ENCODE results near the gene TMEM72. TPM values are rescaled to one million over a fixed set of nuclear protein-coding genes. Genes with fewer than 3 reads are reported as not detected.

TMEM72 gene
- total RNA-seq, 1 experiment from 2014 or later, result not detected

DNA sequence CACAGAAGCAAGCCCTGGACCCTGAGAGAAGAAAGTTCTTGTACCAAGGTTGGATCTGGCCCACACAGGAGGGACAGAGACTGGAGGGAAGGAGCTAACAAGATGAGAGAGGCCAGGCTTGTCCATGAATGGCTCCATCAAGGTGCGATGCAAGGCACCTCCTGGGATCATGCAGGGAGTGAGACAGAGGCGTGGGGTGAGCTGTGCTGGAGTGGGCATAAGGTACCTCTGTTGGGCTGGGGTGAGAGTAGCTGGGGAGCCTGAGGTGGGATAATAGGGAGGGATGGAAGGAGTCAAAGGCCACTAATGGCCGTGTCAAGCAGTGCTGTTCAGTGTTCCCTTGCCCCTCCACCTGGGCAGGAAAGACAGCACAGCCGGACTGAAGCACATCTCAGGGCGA, 9.9 kb downstream of the TMEM72 start:
- no peaks in the 10 kb centered on the region for H3K79me2 ChIP-seq (ENCODE audit: insufficient read depth, low read length)
- ATAC-seq, result no peak
- H3K4me2 ChIP-seq (ENCODE audit: low read length), result no peak overlapping the region
- POLR2A ChIA-PET, result no interaction called here
- no peak for DNase-seq (ENCODE audit: low read depth, low spot score)
- RAD21 ChIA-PET (ENCODE audit: low non-redundant PET in 1 of 2, low total read pairs in 2 of 2, uncharacterized antibody in 2 of 2, unreplicated experiment in 2 of 2), result no interaction called here
- BruUV-seq (replicated peaks), result no TSS peak
- CTCF ChIA-PET, result no interaction called here
- TF ChIP-seq, protein P1, sequence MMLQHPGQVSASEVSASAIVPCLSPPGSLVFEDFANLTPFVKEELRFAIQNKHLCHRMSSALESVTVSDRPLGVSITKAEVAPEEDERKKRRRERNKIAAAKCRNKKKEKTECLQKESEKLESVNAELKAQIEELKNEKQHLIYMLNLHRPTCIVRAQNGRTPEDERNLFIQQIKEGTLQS (IDR thresholded peaks at IDR 0.05), result no peak
- TF ChIP-seq, protein P2, sequence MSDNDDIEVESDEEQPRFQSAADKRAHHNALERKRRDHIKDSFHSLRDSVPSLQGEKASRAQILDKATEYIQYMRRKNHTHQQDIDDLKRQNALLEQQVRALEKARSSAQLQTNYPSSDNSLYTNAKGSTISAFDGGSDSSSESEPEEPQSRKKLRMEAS (IDR thresholded peaks at IDR 0.05), result no peak
- no peak for TF ChIP-seq JUND (IDR thresholded peaks at IDR 0.05)
- TF ChIP-seq CBX3 (IDR thresholded peaks at IDR 0.05; ENCODE audit: low read depth), result no peak
- TF ChIP-seq FOSL1 (IDR thresholded peaks at IDR 0.05; ENCODE audit: low read depth), result no peak
- TF ChIP-seq ZNF274 (IDR thresholded peaks at IDR 0.05; ENCODE audit: low read depth, low read length), result no peak
- no peak for TF ChIP-seq RAD21 (IDR thresholded peaks at IDR 0.05; ENCODE audit: low read depth)
- TF ChIP-seq POLR2A (IDR thresholded peaks at IDR 0.05; ENCODE audit: borderline replicate concordance, extremely low read depth, insufficient read depth, insufficient read length), result no peak
- no peak for TF ChIP-seq ZFX (IDR thresholded peaks at IDR 0.05)
- TF ChIP-seq, protein P3, sequence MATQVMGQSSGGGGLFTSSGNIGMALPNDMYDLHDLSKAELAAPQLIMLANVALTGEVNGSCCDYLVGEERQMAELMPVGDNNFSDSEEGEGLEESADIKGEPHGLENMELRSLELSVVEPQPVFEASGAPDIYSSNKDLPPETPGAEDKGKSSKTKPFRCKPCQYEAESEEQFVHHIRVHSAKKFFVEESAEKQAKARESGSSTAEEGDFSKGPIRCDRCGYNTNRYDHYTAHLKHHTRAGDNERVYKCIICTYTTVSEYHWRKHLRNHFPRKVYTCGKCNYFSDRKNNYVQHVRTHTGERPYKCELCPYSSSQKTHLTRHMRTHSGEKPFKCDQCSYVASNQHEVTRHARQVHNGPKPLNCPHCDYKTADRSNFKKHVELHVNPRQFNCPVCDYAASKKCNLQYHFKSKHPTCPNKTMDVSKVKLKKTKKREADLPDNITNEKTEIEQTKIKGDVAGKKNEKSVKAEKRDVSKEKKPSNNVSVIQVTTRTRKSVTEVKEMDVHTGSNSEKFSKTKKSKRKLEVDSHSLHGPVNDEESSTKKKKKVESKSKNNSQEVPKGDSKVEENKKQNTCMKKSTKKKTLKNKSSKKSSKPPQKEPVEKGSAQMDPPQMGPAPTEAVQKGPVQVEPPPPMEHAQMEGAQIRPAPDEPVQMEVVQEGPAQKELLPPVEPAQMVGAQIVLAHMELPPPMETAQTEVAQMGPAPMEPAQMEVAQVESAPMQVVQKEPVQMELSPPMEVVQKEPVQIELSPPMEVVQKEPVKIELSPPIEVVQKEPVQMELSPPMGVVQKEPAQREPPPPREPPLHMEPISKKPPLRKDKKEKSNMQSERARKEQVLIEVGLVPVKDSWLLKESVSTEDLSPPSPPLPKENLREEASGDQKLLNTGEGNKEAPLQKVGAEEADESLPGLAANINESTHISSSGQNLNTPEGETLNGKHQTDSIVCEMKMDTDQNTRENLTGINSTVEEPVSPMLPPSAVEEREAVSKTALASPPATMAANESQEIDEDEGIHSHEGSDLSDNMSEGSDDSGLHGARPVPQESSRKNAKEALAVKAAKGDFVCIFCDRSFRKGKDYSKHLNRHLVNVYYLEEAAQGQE (IDR thresholded peaks at IDR 0.05; ENCODE audit: low read depth), result no peak
- no peak for TF ChIP-seq TCF7L2 (IDR thresholded peaks at IDR 0.05; ENCODE audit: borderline replicate concordance, extremely low read depth, insufficient read depth, insufficient read length)
- TF ChIP-seq EGR1 (IDR thresholded peaks at IDR 0.05; ENCODE audit: low read depth), result no peak
- TF ChIP-seq SIN3A (IDR thresholded peaks at IDR 0.05; ENCODE audit: low read depth), result no peak
- TF ChIP-seq EZH2phosphoT487 (IDR thresholded peaks at IDR 0.05; ENCODE audit: borderline replicate concordance), result no peak
- H3K9ac ChIP-seq (ENCODE audit: low read length), result no peak overlapping the region
- no peak overlapping the region for H3K27ac ChIP-seq (ENCODE audit: low read depth, low read length)
- H3K4me3 ChIP-seq (replicated peaks in 1 of 2; ENCODE audit: low read depth in 1 of 2, low read length in 2 of 2), result no peak overlapping the region
- no peaks in the 10 kb centered on the region for H4K20me1 ChIP-seq (ENCODE audit: insufficient read depth)
- no peak overlapping the region for H2AFZ ChIP-seq (ENCODE audit: low read depth, low read length, poor library complexity, severe bottlenecking)
- no peaks in the 10 kb centered on the region for H3K9me3 ChIP-seq (ENCODE audit: control insufficient read depth in 1 of 2, insufficient read depth in 1 of 2, low read depth in 1 of 2, low read length in 2 of 2)
- intact Hi-C loops (cut with micrococcal nuclease), result no loop called here
- no peaks in the 10 kb centered on the region for H3K9me2 ChIP-seq (ENCODE audit: insufficient read depth)
- no peaks in the 10 kb centered on the region for H3K27me3 ChIP-seq (ENCODE audit: insufficient read depth, low read length)
- no peaks in the 10 kb centered on the region for H3K4me1 ChIP-seq (ENCODE audit: control insufficient read depth in 1 of 2, insufficient read depth in 2 of 2, low read length in 2 of 2)
- H3K36me3 ChIP-seq (ENCODE audit: control insufficient read depth in 1 of 2, insufficient read depth in 2 of 2, low read length in 2 of 2), result no peaks in the 10 kb centered on the region

Measured in HCT116 (cell line).